Measurements from ENCODE around the gene ZC3H15. TPM values are rescaled to one million over a fixed set of nuclear protein-coding genes. Genes with fewer than 3 reads are reported as not detected.
"Not testable (repeated sequence)": the region's sequence is repeated elsewhere in the genome, so short reads cannot be mapped to it uniquely, and the experiment has no call there.

ZC3H15 gene
- total RNA-seq, 1 donor: 71.7 TPM

- TF ChIP-seq CTCF (IDR thresholded peaks at IDR 0.05; ENCODE audit: extremely low read depth, low read depth, low read length): no peak
- no peak for DNase-seq (ENCODE audit: insufficient read length, low spot score, missing footprints)
- Histone ChIP-seq H3K4me3 (ENCODE audit: insufficient read depth, low read length) (no peak overlapping the region), H3K79me2 (ENCODE audit: insufficient read depth, low read length) (no peaks in the 10 kb centered on the region), H4K20me1 (ENCODE audit: insufficient read depth, low read length) (peaks cover 3% of the 10 kb centered on the region), H3K27ac (ENCODE audit: low read depth, low read length) (no peak overlapping the region), H3K27me3 (ENCODE audit: insufficient read depth, low read length) (no peaks in the 10 kb centered on the region), H3K4me2 (ENCODE audit: insufficient read depth, low read length) (no peak overlapping the region), H3K9me3 (ENCODE audit: low read depth, low read length) (no peaks in the 10 kb centered on the region), H3K36me3 (ENCODE audit: insufficient read depth, low read length) (no peaks in the 10 kb centered on the region), H2AFZ (ENCODE audit: low read length) (no peak overlapping the region), H3K4me1 (ENCODE audit: insufficient read depth, low read length) (no peaks in the 10 kb centered on the region)
Measured at GRCh38 chr2:186466743-186467142, 19.3 kb upstream of the ZC3H15 start.

- no peaks in the 10 kb centered on the region for H3K79me2 ChIP-seq (ENCODE audit: insufficient read depth, low read length)
- H2AFZ ChIP-seq (ENCODE audit: low read length): no peak overlapping the region
- H4K20me1 ChIP-seq (ENCODE audit: insufficient read depth, low read length): peaks cover 3% of the 10 kb centered on the region
- no peaks in the 10 kb centered on the region for H3K4me1 ChIP-seq (ENCODE audit: insufficient read depth, low read length)
- no peak for TF ChIP-seq CTCF (IDR thresholded peaks at IDR 0.05; ENCODE audit: extremely low read depth, low read depth, low read length)
- H3K4me3 ChIP-seq (ENCODE audit: insufficient read depth, low read length): no peak overlapping the region
- H3K27ac ChIP-seq (ENCODE audit: low read depth, low read length): no peak overlapping the region
- no peaks in the 10 kb centered on the region for H3K27me3 ChIP-seq (ENCODE audit: insufficient read depth, low read length)
- no peaks in the 10 kb centered on the region for H3K9me3 ChIP-seq (ENCODE audit: low read depth, low read length)
- no peak overlapping the region for H3K4me2 ChIP-seq (ENCODE audit: insufficient read depth, low read length)
- no peak for DNase-seq (ENCODE audit: insufficient read length, low spot score, missing footprints)
- no peaks in the 10 kb centered on the region for H3K36me3 ChIP-seq (ENCODE audit: insufficient read depth, low read length)
Measured at GRCh38 chr2:186467421-186467820, 18.6 kb upstream of the ZC3H15 start.

GRCh38 chr2:186472722-186473493 lies 13.2 kb upstream of the ZC3H15 start:
- H3K4me3 ChIP-seq (ENCODE audit: insufficient read depth, low read length); H3K36me3 ChIP-seq (ENCODE audit: insufficient read depth, low read length); H2AFZ ChIP-seq (ENCODE audit: low read length); H3K9me3 ChIP-seq (ENCODE audit: low read depth, low read length); H3K27ac ChIP-seq (ENCODE audit: low read depth, low read length); DNase-seq (ENCODE audit: insufficient read length, low spot score, missing footprints); H3K4me2 ChIP-seq (ENCODE audit: insufficient read depth, low read length); H3K79me2 ChIP-seq (ENCODE audit: insufficient read depth, low read length); H3K4me1 ChIP-seq (ENCODE audit: insufficient read depth, low read length); H4K20me1 ChIP-seq (ENCODE audit: insufficient read depth, low read length); H3K27me3 ChIP-seq (ENCODE audit: insufficient read depth, low read length): not testable (repeated sequence)

- not testable (repeated sequence) for H3K4me2 ChIP-seq (ENCODE audit: insufficient read depth, low read length); H3K4me3 ChIP-seq (ENCODE audit: insufficient read depth, low read length); H3K27me3 ChIP-seq (ENCODE audit: insufficient read depth, low read length); H4K20me1 ChIP-seq (ENCODE audit: insufficient read depth, low read length); DNase-seq (ENCODE audit: insufficient read length, low spot score, missing footprints); H3K9me3 ChIP-seq (ENCODE audit: low read depth, low read length); H3K4me1 ChIP-seq (ENCODE audit: insufficient read depth, low read length); H3K79me2 ChIP-seq (ENCODE audit: insufficient read depth, low read length); H2AFZ ChIP-seq (ENCODE audit: low read length); H3K27ac ChIP-seq (ENCODE audit: low read depth, low read length); H3K36me3 ChIP-seq (ENCODE audit: insufficient read depth, low read length)
Measured at GRCh38 chr2:186474239-186474638, 11.8 kb upstream of the ZC3H15 start.

- no peak for DNase-seq (ENCODE audit: insufficient read length, low spot score, missing footprints)
- Histone ChIP-seq H3K79me2 (ENCODE audit: insufficient read depth, low read length) (no peaks in the 10 kb centered on the region), H3K27me3 (ENCODE audit: insufficient read depth, low read length) (no peaks in the 10 kb centered on the region), H3K9me3 (ENCODE audit: low read depth, low read length) (no peaks in the 10 kb centered on the region), H2AFZ (ENCODE audit: low read length) (no peak overlapping the region), H3K36me3 (ENCODE audit: insufficient read depth, low read length) (no peaks in the 10 kb centered on the region), H3K4me2 (ENCODE audit: insufficient read depth, low read length) (no peak overlapping the region), H3K4me1 (ENCODE audit: insufficient read depth, low read length) (no peaks in the 10 kb centered on the region), H3K4me3 (ENCODE audit: insufficient read depth, low read length) (no peak overlapping the region), H4K20me1 (ENCODE audit: insufficient read depth, low read length) (no peaks in the 10 kb centered on the region), H3K27ac (ENCODE audit: low read depth, low read length) (no peak overlapping the region)
- TF ChIP-seq CTCF (IDR thresholded peaks at IDR 0.05; ENCODE audit: extremely low read depth, low read depth, low read length): no peak
Measured at GRCh38 chr2:186477790-186478189, 8.3 kb upstream of the ZC3H15 start.

Data from osteoblast (primary cell).